ENCODE data around the gene ABL1.
"Not testable (repeated sequence)": the region's sequence is repeated elsewhere in the genome, so short reads cannot be mapped to it uniquely, and the experiment has no call there.

ABL1 gene

GRCh38 chr9:130906735-130907416 is 71.8 kb downstream of the ABL1 start:
- no peak overlapping the region for H3K4me3 ChIP-seq (ENCODE audit: low read depth in 1 of 2, low read length in 2 of 2)
- no peak for ATAC-seq (ENCODE audit: insufficient read depth, low read depth)

GRCh38 chr9:130908146-130908877 is 73.3 kb downstream of the ABL1 start:
- H4K20me1 ChIP-seq (ENCODE audit: insufficient read depth, low read length), result no peaks in the 10 kb centered on the region
- no peaks in the 10 kb centered on the region for H3K9me3 ChIP-seq (ENCODE audit: insufficient read depth, low read length, severe bottlenecking)
- no peak overlapping the region for H3K4me2 ChIP-seq (ENCODE audit: insufficient read depth, low read length)
- H3K4me3 ChIP-seq (ENCODE audit: low read depth in 1 of 2, low read length in 2 of 2), result no peak overlapping the region
- DNase-seq (no peak), ATAC-seq (ENCODE audit: insufficient read depth, low read depth) (no peak)
- H2AFZ ChIP-seq (ENCODE audit: low read depth, low read length), result no peak overlapping the region
- no peak overlapping the region for H3K9ac ChIP-seq (ENCODE audit: low read depth, low read length)
- TF ChIP-seq EZH2 (IDR thresholded peaks at IDR 0.05; ENCODE audit: borderline replicate concordance, low read depth, low read length, severe bottlenecking) (no peak), CTCF (IDR thresholded peaks at IDR 0.05; ENCODE audit: borderline replicate concordance, extremely low read depth, low read length, poor library complexity, severe bottlenecking) (no peak)
- no peaks in the 10 kb centered on the region for H3K27me3 ChIP-seq (ENCODE audit: insufficient read depth, low read length, poor library complexity)
- H3K4me1 ChIP-seq (ENCODE audit: insufficient read depth, low read length), result no peaks in the 10 kb centered on the region
- H3K79me2 ChIP-seq (ENCODE audit: insufficient read depth, low read length), result no peaks in the 10 kb centered on the region
- H3K27ac ChIP-seq (ENCODE audit: low read length), result no peak overlapping the region
- no peaks in the 10 kb centered on the region for H3K36me3 ChIP-seq (ENCODE audit: insufficient read depth, low read length)

More at GRCh38 chr9:130906735-130907416, 71.8 kb downstream of the ABL1 start:
- H2AFZ ChIP-seq (ENCODE audit: low read depth, low read length), result no peak overlapping the region
- no peaks in the 10 kb centered on the region for H3K9me3 ChIP-seq (ENCODE audit: insufficient read depth, low read length, severe bottlenecking)
- H3K4me2 ChIP-seq (ENCODE audit: insufficient read depth, low read length), result no peak overlapping the region
- no peaks in the 10 kb centered on the region for H3K36me3 ChIP-seq (ENCODE audit: insufficient read depth, low read length)
- no peaks in the 10 kb centered on the region for H3K79me2 ChIP-seq (ENCODE audit: insufficient read depth, low read length)
- no peaks in the 10 kb centered on the region for H4K20me1 ChIP-seq (ENCODE audit: insufficient read depth, low read length)
- H3K9ac ChIP-seq (ENCODE audit: low read depth, low read length), result no peak overlapping the region
- H3K4me1 ChIP-seq (ENCODE audit: insufficient read depth, low read length), result no peaks in the 10 kb centered on the region
- TF ChIP-seq CTCF (IDR thresholded peaks at IDR 0.05; ENCODE audit: borderline replicate concordance, extremely low read depth, low read length, poor library complexity, severe bottlenecking) (no peak), EZH2 (IDR thresholded peaks at IDR 0.05; ENCODE audit: borderline replicate concordance, low read depth, low read length, severe bottlenecking) (no peak)
- no peak overlapping the region for H3K27ac ChIP-seq (ENCODE audit: low read length)
- no peak for DNase-seq
- no peaks in the 10 kb centered on the region for H3K27me3 ChIP-seq (ENCODE audit: insufficient read depth, low read length, poor library complexity)

- no peak overlapping the region for H2AFZ ChIP-seq (ENCODE audit: low read depth, low read length)
- DNase-seq (no peak), ATAC-seq (ENCODE audit: insufficient read depth, low read depth) (no peak)
- H3K4me1 ChIP-seq (ENCODE audit: insufficient read depth, low read length), result no peaks in the 10 kb centered on the region
- no peaks in the 10 kb centered on the region for H3K27me3 ChIP-seq (ENCODE audit: insufficient read depth, low read length, poor library complexity)
- no peaks in the 10 kb centered on the region for H3K9me3 ChIP-seq (ENCODE audit: insufficient read depth, low read length, severe bottlenecking)
- H3K27ac ChIP-seq (ENCODE audit: low read length), result no peak overlapping the region
- H3K79me2 ChIP-seq (ENCODE audit: insufficient read depth, low read length), result no peaks in the 10 kb centered on the region
- H4K20me1 ChIP-seq (ENCODE audit: insufficient read depth, low read length), result no peaks in the 10 kb centered on the region
- H3K9ac ChIP-seq (ENCODE audit: low read depth, low read length), result no peak overlapping the region
- H3K4me2 ChIP-seq (ENCODE audit: insufficient read depth, low read length), result no peak overlapping the region
- TF ChIP-seq CTCF (IDR thresholded peaks at IDR 0.05; ENCODE audit: borderline replicate concordance, extremely low read depth, low read length, poor library complexity, severe bottlenecking) (no peak), EZH2 (IDR thresholded peaks at IDR 0.05; ENCODE audit: borderline replicate concordance, low read depth, low read length, severe bottlenecking) (no peak)
- no peaks in the 10 kb centered on the region for H3K36me3 ChIP-seq (ENCODE audit: insufficient read depth, low read length)
- no peak overlapping the region for H3K4me3 ChIP-seq (ENCODE audit: low read depth in 1 of 2, low read length in 2 of 2)
Observed at GRCh38 chr9:130908878-130909355, 73.9 kb downstream of the ABL1 start.

- not testable (repeated sequence) for H3K9me3 ChIP-seq (ENCODE audit: insufficient read depth, low read length, severe bottlenecking); H3K9ac ChIP-seq (ENCODE audit: low read depth, low read length); ATAC-seq (ENCODE audit: insufficient read depth, low read depth); H3K4me3 ChIP-seq (ENCODE audit: low read depth in 1 of 2, low read length in 2 of 2); DNase-seq; H3K36me3 ChIP-seq (ENCODE audit: insufficient read depth, low read length); H3K27ac ChIP-seq (ENCODE audit: low read length); H3K27me3 ChIP-seq (ENCODE audit: insufficient read depth, low read length, poor library complexity); H4K20me1 ChIP-seq (ENCODE audit: insufficient read depth, low read length); H3K79me2 ChIP-seq (ENCODE audit: insufficient read depth, low read length); H3K4me2 ChIP-seq (ENCODE audit: insufficient read depth, low read length); H3K4me1 ChIP-seq (ENCODE audit: insufficient read depth, low read length); H2AFZ ChIP-seq (ENCODE audit: low read depth, low read length)
Observed at GRCh38 chr9:130910041-130910440, 75.0 kb downstream of the ABL1 start.

- H3K9me3 ChIP-seq (ENCODE audit: insufficient read depth, low read length, severe bottlenecking); ATAC-seq (ENCODE audit: insufficient read depth, low read depth); H3K36me3 ChIP-seq (ENCODE audit: insufficient read depth, low read length); H4K20me1 ChIP-seq (ENCODE audit: insufficient read depth, low read length); H3K27ac ChIP-seq (ENCODE audit: low read length); H3K4me3 ChIP-seq (ENCODE audit: low read depth in 1 of 2, low read length in 2 of 2); H3K4me1 ChIP-seq (ENCODE audit: insufficient read depth, low read length); H3K27me3 ChIP-seq (ENCODE audit: insufficient read depth, low read length, poor library complexity); H3K4me2 ChIP-seq (ENCODE audit: insufficient read depth, low read length); H3K79me2 ChIP-seq (ENCODE audit: insufficient read depth, low read length); H2AFZ ChIP-seq (ENCODE audit: low read depth, low read length); H3K9ac ChIP-seq (ENCODE audit: low read depth, low read length): not testable (repeated sequence)
- DNase-seq, result peak; percentile 37
Observed at GRCh38 chr9:130910670-130911069, 75.6 kb downstream of the ABL1 start.
